Measurements from ENCODE around the gene RUNX2.

The RUNX2 gene

GRCh38 chr6:45375449-45375848 lies 47.3 kb downstream of the RUNX2 start:
- no peak overlapping the region for H3K4me3 Mint-ChIP-seq

DNA sequence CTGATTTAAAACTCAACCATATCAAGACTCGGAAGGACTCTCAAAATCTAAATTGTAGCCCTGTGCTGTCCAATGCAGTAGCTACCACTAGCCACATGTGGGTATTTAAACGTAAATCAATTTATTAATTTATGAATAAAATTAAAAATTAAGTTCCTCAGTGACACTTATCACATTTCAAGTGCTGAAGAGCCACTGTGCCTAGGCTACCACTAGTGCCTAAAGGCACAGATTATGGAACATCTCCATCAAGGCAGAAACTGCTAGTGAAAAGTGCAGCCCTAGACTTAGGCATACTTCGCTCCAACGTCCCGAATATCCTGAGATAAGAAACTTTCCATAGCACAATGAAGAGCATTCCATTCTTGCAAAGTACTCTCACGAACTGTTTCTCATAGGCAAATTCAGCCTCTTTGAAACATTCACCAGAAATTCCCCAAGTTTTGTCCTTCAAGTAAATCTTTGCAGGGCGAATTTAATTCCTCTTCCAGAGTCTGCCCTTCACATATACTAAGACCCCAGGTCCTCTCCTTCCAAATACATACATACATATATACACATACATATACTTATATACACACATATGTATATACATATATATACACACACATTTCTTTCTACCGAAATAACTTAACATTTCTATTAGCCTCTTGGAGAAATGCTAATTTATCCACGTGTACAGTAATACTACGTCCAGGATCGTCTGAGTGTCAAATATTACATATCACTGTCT lies 48.3 kb downstream of the RUNX2 start:
- Mint-ChIP-seq H3K27me3 (ENCODE audit: low read depth) (no peaks in the 10 kb centered on the region), H3K9me3 (no peaks in the 10 kb centered on the region)

More at GRCh38 chr6:45375449-45375848, 47.3 kb downstream of the RUNX2 start:
- no peaks in the 10 kb centered on the region for H3K36me3 Mint-ChIP-seq (ENCODE audit: low read depth)
- peaks cover 16% of the 10 kb centered on the region for H3K4me1 Mint-ChIP-seq (ENCODE audit: low read depth)
- H3K9me3 Mint-ChIP-seq = no peaks in the 10 kb centered on the region
- H3K27me3 Mint-ChIP-seq (ENCODE audit: low read depth) = no peaks in the 10 kb centered on the region
- H3K27ac Mint-ChIP-seq = no peak overlapping the region

GRCh38 chr6:45377043-45377553 lies 49.0 kb downstream of the RUNX2 start:
- Mint-ChIP-seq H3K27ac (peak overlapping the region; percentile 98), H3K9me3 (no peaks in the 10 kb centered on the region)

More for the DNA sequence above, 48.3 kb downstream of the RUNX2 start:
- H3K4me3 Mint-ChIP-seq = peak overlapping the region; percentile 98
- peaks cover 16% of the 10 kb centered on the region for H3K4me1 Mint-ChIP-seq (ENCODE audit: low read depth)
- H3K36me3 Mint-ChIP-seq (ENCODE audit: low read depth) = no peaks in the 10 kb centered on the region
- H3K27ac Mint-ChIP-seq = peak overlapping the region; percentile 98

DNA sequence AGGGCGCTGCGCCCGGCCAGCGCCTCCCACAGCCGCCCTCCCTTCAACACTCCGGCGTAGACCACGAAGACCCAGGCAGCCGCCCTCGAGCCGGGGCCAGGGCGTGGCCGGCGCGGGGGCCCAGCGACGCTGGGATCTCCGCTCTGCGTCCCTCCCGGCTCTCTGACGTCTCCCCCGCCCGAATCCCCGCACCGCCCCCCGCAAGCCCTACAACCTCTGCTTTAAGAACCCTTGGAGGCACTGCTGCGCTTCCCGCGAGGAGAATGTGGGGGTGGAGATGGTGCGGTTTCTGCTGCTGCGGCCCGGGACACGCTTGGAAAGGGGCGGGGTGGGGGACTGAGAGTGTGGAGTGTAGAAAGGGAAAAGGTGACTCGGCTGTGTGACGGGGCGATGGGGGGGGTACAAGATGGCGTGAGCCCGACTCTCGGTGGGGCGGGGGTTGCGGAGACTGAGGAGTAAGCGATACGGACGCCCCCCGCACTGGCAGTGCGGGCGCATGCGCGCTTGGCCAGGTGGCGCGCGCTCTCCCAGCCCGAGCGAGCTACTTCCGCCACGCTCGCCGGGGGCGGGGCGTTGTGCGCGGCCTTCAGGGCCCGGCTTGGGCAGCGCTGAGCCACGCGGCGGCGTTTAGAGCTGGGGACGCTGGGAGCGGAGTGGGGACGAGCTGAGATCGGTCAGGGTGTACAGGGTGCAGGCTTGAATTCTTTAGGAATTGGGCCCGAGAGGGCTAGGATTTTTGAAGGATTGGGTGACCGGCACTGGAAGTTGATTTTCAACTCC lies 49.6 kb downstream of the RUNX2 start, which contains the start of gene SUPT3H:
Gene SUPT3H (minus strand): TSS at position 381 of the 780 bp plus-strand sequence.
- Mint-ChIP-seq H3K4me1 (ENCODE audit: low read depth) (peaks cover 16% of the 10 kb centered on the region), H3K27ac (peak within 1 kb of the TSS; percentile 98), H3K4me3 (peak within 1 kb of the TSS; percentile 98), H3K36me3 (ENCODE audit: low read depth) (no peaks in the 10 kb centered on the region), H3K9me3 (no peaks in the 10 kb centered on the region), H3K27me3 (ENCODE audit: low read depth) (no peaks in the 10 kb centered on the region)

More at GRCh38 chr6:45377043-45377553, 49.0 kb downstream of the RUNX2 start:
- Mint-ChIP-seq H3K36me3 (ENCODE audit: low read depth) (no peaks in the 10 kb centered on the region), H3K4me3 (peak overlapping the region; percentile 98), H3K27me3 (ENCODE audit: low read depth) (no peaks in the 10 kb centered on the region), H3K4me1 (ENCODE audit: low read depth) (peaks cover 16% of the 10 kb centered on the region)

DNA sequence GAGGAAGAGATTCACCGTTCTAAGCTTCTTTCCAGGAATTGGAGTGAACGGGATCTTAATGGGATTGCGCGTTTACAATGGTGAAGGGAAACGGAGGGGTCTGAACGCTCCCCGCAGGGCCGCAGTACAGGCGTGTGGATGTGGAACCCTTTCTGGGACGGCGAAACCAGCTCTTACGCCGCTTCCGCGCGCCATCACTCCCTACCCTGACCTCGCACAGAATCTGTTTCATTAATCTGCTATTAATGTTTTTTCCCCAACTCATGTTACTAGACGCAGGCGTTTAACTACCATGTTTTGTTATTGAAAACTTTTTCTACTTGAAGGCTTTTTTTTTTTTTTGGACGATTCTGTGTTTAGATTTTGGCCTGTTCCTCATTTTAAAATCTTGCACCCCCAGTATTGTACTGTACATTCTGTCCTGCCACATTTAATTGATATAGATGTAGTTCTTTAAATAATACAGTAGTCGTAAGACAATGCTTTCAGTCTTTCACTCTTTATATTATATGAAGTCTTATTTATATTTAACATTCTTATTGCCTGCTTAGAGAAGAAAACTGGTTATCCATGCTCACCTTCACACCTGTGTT lies 50.3 kb downstream of the RUNX2 start:
- Mint-ChIP-seq H3K36me3 (ENCODE audit: low read depth) (no peaks in the 10 kb centered on the region), H3K27me3 (ENCODE audit: low read depth) (no peaks in the 10 kb centered on the region), H3K4me1 (ENCODE audit: low read depth) (peaks cover 16% of the 10 kb centered on the region), H3K27ac (peak overlapping the region; percentile 98), H3K4me3 (peak overlapping the region; percentile 98), H3K9me3 (no peaks in the 10 kb centered on the region)

DNA sequence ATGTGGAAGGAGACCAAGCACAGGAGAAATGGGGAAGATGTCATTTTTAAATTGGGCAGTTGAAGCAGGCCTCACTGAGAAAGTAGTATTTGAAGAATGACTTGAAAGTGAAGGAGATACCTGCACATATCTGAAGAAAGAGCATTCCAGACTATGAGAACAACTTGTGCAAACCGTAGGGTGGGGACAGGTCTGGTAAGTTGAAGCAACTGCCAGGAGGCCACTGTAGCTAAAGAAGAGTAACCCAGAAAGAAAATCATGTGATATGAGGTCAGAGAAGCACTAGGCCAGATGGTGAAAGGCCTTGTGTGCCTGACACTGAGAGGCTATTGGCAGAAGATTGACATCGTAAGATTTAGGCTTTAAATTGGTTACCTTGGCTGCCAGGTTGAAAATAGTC lies 54.3 kb downstream of the RUNX2 start:
- H3K4me1 Mint-ChIP-seq (ENCODE audit: low read depth) = peaks cover 5% of the 10 kb centered on the region
- H3K9me3 Mint-ChIP-seq = no peaks in the 10 kb centered on the region
- no peaks in the 10 kb centered on the region for H3K36me3 Mint-ChIP-seq (ENCODE audit: low read depth)
- H3K27me3 Mint-ChIP-seq (ENCODE audit: low read depth) = no peaks in the 10 kb centered on the region
- H3K27ac Mint-ChIP-seq = no peak overlapping the region
- H3K4me3 Mint-ChIP-seq = no peak overlapping the region

DNA sequence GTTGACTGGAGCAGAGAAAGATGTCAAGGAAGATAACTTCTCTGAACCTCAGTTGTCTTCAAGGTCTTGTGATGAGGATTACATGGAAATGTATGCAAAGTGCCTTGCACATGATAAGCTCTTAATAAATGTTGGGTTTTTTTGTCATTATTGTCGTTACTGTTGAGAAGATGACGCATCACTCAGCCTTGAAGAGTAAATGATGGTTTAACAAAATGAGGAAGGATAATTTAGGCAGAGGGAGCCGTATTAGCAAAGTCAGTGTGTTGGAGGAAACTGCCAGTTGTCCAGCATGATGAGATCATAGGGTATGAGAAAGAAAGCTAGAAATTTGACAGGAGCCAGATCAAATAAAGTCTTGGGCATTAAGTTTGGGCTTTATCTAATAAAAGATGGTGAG lies 58.4 kb downstream of the RUNX2 start:
- peaks cover 4% of the 10 kb centered on the region for H3K36me3 Mint-ChIP-seq (ENCODE audit: low read depth)
- H3K4me1 Mint-ChIP-seq (ENCODE audit: low read depth) = no peaks in the 10 kb centered on the region
- no peak overlapping the region for H3K4me3 Mint-ChIP-seq
- no peak overlapping the region for H3K27ac Mint-ChIP-seq
- H3K9me3 Mint-ChIP-seq = peaks cover 12% of the 10 kb centered on the region
- H3K27me3 Mint-ChIP-seq (ENCODE audit: low read depth) = peaks cover 3% of the 10 kb centered on the region

GRCh38 chr6:45387236-45387635 lies 59.1 kb downstream of the RUNX2 start:
- peaks cover 3% of the 10 kb centered on the region for H3K27me3 Mint-ChIP-seq (ENCODE audit: low read depth)
- no peak overlapping the region for H3K27ac Mint-ChIP-seq
- no peak overlapping the region for H3K4me3 Mint-ChIP-seq
- H3K36me3 Mint-ChIP-seq (ENCODE audit: low read depth) = peaks cover 5% of the 10 kb centered on the region
- H3K9me3 Mint-ChIP-seq = peaks cover 14% of the 10 kb centered on the region
- H3K4me1 Mint-ChIP-seq (ENCODE audit: low read depth) = no peaks in the 10 kb centered on the region

DNA sequence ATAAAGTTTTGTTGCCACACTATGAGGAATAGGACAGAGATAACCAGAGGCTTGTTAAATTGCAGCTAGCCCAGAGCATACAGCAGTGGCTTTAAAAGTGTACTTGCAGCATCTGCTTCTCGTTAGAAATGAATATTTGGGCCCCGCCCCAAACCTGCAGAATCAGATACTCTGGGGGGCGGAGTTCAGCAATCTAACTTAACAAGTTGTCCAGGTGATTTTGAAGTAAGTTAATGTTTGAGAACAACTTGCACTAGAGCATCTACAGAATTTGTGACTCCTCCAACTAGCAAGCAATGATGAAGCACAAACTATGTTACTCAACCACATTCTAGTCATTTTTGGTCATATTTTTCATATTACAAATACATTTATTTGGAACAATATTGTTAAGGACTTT lies 60.2 kb downstream of the RUNX2 start:
- no peak overlapping the region for H3K4me3 Mint-ChIP-seq
- peaks cover 3% of the 10 kb centered on the region for H3K27me3 Mint-ChIP-seq (ENCODE audit: low read depth)
- peaks cover 7% of the 10 kb centered on the region for H3K36me3 Mint-ChIP-seq (ENCODE audit: low read depth)

DNA sequence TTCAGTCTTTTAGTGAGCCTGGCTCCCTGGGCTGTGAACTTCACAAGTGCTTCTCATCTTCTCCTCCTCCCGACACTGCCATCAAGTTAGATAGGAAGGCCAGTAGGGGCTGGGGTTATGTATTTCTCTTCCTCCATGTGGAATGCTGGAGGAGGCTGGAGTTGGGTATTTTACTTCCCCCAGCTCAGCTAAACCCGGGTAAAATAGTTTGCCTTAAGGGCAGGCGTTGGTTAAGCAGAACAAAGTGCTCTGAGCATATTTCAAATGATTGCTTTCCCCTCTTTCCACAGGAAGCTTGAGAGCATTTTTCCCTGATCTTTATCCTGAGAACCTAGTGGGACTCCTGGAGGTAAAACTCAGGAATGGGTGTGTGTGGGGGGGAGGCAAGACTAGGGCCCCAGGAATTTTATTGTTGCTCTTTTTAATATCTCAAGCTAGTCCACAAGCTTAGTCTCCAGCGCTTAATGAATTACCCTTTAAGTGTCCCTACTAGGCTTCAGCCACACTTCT lies 66.5 kb downstream of the RUNX2 start:
- Mint-ChIP-seq H3K4me3 (no peak overlapping the region), H3K27ac (no peak overlapping the region), H3K36me3 (ENCODE audit: low read depth) (peaks cover 7% of the 10 kb centered on the region), H3K9me3 (peaks cover 23% of the 10 kb centered on the region), H3K4me1 (ENCODE audit: low read depth) (no peaks in the 10 kb centered on the region), H3K27me3 (ENCODE audit: low read depth) (peaks cover 4% of the 10 kb centered on the region)

More for the DNA sequence above, 60.2 kb downstream of the RUNX2 start:
- no peak overlapping the region for H3K27ac Mint-ChIP-seq
- H3K4me1 Mint-ChIP-seq (ENCODE audit: low read depth) = no peaks in the 10 kb centered on the region
- H3K9me3 Mint-ChIP-seq = peaks cover 22% of the 10 kb centered on the region

- Mint-ChIP-seq H3K9me3 (peaks cover 4% of the 10 kb centered on the region), H3K4me3 (no peak overlapping the region), H3K4me1 (ENCODE audit: low read depth) (no peaks in the 10 kb centered on the region), H3K27me3 (ENCODE audit: low read depth) (peaks cover 12% of the 10 kb centered on the region), H3K27ac (no peak overlapping the region), H3K36me3 (ENCODE audit: low read depth) (no peaks in the 10 kb centered on the region)
Observed at GRCh38 chr6:45398075-45398813, 70.1 kb downstream of the RUNX2 start.

DNA sequence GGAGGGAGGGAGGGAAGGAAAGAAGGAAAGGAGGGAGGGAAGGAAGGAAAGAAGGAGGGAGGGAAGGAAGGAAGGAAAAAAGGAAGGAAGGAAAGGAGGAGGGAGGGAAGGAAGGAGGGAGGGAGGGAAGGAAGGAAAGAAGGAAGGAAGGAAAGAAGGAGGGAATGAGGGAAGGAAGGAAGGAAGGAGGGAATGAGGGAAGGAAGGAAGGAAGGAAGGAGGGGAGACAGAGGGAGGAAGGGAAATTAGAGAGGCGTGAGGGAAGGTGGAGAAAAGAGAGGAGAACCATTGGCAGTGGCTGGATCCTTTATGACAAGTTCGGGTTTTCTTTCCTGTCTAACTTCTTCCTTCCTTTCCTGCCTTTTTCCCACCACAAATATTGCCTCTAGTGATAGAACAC lies 71.9 kb downstream of the RUNX2 start:
- no peak overlapping the region for H3K4me3 Mint-ChIP-seq
- no peaks in the 10 kb centered on the region for H3K9me3 Mint-ChIP-seq
- H3K27me3 Mint-ChIP-seq (ENCODE audit: low read depth) = peaks cover 12% of the 10 kb centered on the region
- H3K36me3 Mint-ChIP-seq (ENCODE audit: low read depth) = no peaks in the 10 kb centered on the region
- H3K4me1 Mint-ChIP-seq (ENCODE audit: low read depth) = no peaks in the 10 kb centered on the region
- no peak overlapping the region for H3K27ac Mint-ChIP-seq

GRCh38 chr6:45411959-45412358 lies 83.8 kb downstream of the RUNX2 start:
- no peaks in the 10 kb centered on the region for H3K36me3 Mint-ChIP-seq (ENCODE audit: low read depth)
- peaks cover 13% of the 10 kb centered on the region for H3K27me3 Mint-ChIP-seq (ENCODE audit: low read depth)
- no peak overlapping the region for H3K4me3 Mint-ChIP-seq
- H3K27ac Mint-ChIP-seq = no peak overlapping the region
- H3K4me1 Mint-ChIP-seq (ENCODE audit: low read depth) = peaks cover 7% of the 10 kb centered on the region
- no peaks in the 10 kb centered on the region for H3K9me3 Mint-ChIP-seq

- no peaks in the 10 kb centered on the region for H3K9me3 Mint-ChIP-seq
- no peak overlapping the region for H3K27ac Mint-ChIP-seq
- peaks cover 18% of the 10 kb centered on the region for H3K4me1 Mint-ChIP-seq (ENCODE audit: low read depth)
- peaks cover 27% of the 10 kb centered on the region for H3K27me3 Mint-ChIP-seq (ENCODE audit: low read depth)
- no peaks in the 10 kb centered on the region for H3K36me3 Mint-ChIP-seq (ENCODE audit: low read depth)
- H3K4me3 Mint-ChIP-seq = no peak overlapping the region
Observed at GRCh38 chr6:45415315-45415714, 87.2 kb downstream of the RUNX2 start.
